ENCODE results near the gene S100A12. TPM values are rescaled to one million over a fixed set of nuclear protein-coding genes. Genes with fewer than 3 reads are reported as not detected.

The S100A12 gene
- total RNA-seq, 4 donors from 2014 or later, result 2.2 to 2.9 TPM; not detected in 2

GRCh38 chr1:153389973-153390879 is 14.8 kb upstream of the S100A12 start:
- ATAC-seq, result peak in 1 of 2 donors; percentile 10

GRCh38 chr1:153389401-153389800 is 14.0 kb upstream of the S100A12 start:
- DNase-seq (no peak), ATAC-seq (no peak)
- Histone ChIP-seq H3K36me3 (no peaks in the 10 kb centered on the region), H3K27me3 (no peaks in the 10 kb centered on the region), H3K4me1 (peaks cover 13 to 26% of the 10 kb centered on the region in 2 donors), H3K9me3 (no peaks in the 10 kb centered on the region), H3K27ac (no peak overlapping the region), H3K4me3 (no peak overlapping the region)
- TF ChIP-seq CTCF (IDR thresholded peaks at IDR 0.05 in 4 of 5, conservative IDR thresholded peaks at IDR 0.05 in 1 of 5) (no peak), POLR2A (IDR thresholded peaks at IDR 0.05) (no peak)
- in situ Hi-C loops (cut with MboI; ENCODE audit: low sequenced_read_pairs in 4 of 4) (no loop called here), intact Hi-C loops (cut with DNase I; ENCODE audit: low total_unique reads) (loop anchor here (1.0 kb wide), 1 partner anchor 21 kb away; no protein-coding TSS in a partner anchor)

More at GRCh38 chr1:153389973-153390879, 14.8 kb upstream of the S100A12 start:
- Histone ChIP-seq H3K4me3 (peak overlapping the region in 1 of 4 donors; percentile 8), H3K36me3 (no peaks in the 10 kb centered on the region), H3K27ac (peak overlapping the region in 3 of 4 donors; percentile 44 to 66 (median 63)), H3K27me3 (no peaks in the 10 kb centered on the region), H3K9me3 (no peaks in the 10 kb centered on the region), H3K4me1 (peaks cover 13 to 34% of the 10 kb centered on the region in 2 donors)
- in situ Hi-C loops (cut with MboI; ENCODE audit: low sequenced_read_pairs in 4 of 4), result no loop called here
- no peak for DNase-seq
- no peak for TF ChIP-seq CTCF (IDR thresholded peaks at IDR 0.05 in 4 of 5, conservative IDR thresholded peaks at IDR 0.05 in 1 of 5)
- no peak for TF ChIP-seq POLR2A (IDR thresholded peaks at IDR 0.05)
- intact Hi-C loops (cut with DNase I; ENCODE audit: low total_unique reads), result loop anchor here (1.0 to 5.0 kb wide), 2 partner anchors 20 to 33 kb away; partner anchors contain the start of gene S100A9

- ATAC-seq (no peak), DNase-seq (no peak)
- H3K9me3 ChIP-seq, result no peaks in the 10 kb centered on the region
- in situ Hi-C loops (cut with MboI; ENCODE audit: low sequenced_read_pairs in 4 of 4) (no loop called here), intact Hi-C loops (cut with DNase I; ENCODE audit: low total_unique reads) (no loop called here)
- H3K36me3 ChIP-seq, result no peaks in the 10 kb centered on the region
- H3K27me3 ChIP-seq, result no peaks in the 10 kb centered on the region
- no peak for TF ChIP-seq CTCF (IDR thresholded peaks at IDR 0.05 in 4 of 5, conservative IDR thresholded peaks at IDR 0.05 in 1 of 5)
- no peak for TF ChIP-seq POLR2A (IDR thresholded peaks at IDR 0.05)
- no peak overlapping the region for H3K4me3 ChIP-seq
- H3K27ac ChIP-seq, result no peak overlapping the region
- H3K4me1 ChIP-seq, result peaks cover 13 to 25% of the 10 kb centered on the region in 2 donors
These were observed 12.4 kb upstream of the S100A12 start for GRCh38 chr1:153387785-153388184.

GRCh38 chr1:153387001-153387400 is 11.6 kb upstream of the S100A12 start:
- Histone ChIP-seq H3K9me3 (no peaks in the 10 kb centered on the region), H3K4me1 (peaks cover 13 to 25% of the 10 kb centered on the region in 2 donors), H3K36me3 (no peaks in the 10 kb centered on the region), H3K4me3 (no peak overlapping the region), H3K27ac (no peak overlapping the region), H3K27me3 (no peaks in the 10 kb centered on the region)
- TF ChIP-seq CTCF (IDR thresholded peaks at IDR 0.05 in 4 of 5, conservative IDR thresholded peaks at IDR 0.05 in 1 of 5), result no peak
- no peak for TF ChIP-seq POLR2A (IDR thresholded peaks at IDR 0.05)
- intact Hi-C loops (cut with DNase I; ENCODE audit: low total_unique reads) (no loop called here), in situ Hi-C loops (cut with MboI; ENCODE audit: low sequenced_read_pairs in 4 of 4) (no loop called here)
- ATAC-seq (no peak), DNase-seq (no peak)
